GM13976 (cell line): ENCODE results near the gene SCAPER.
A peak's percentile ranks its signal among the peaks of the same experiment; 100 is the strongest.

Experiments
- DNase-seq: peaks from one replicate; pipeline ENCODE4 v3.0.0; 2012; ENCODE audit warnings: low spot score
- CTCF ChIP-seq: IDR thresholded peaks from 2 replicates; pipeline ENCODE4 v1.5.1; 2012; ENCODE audit warnings: borderline replicate concordance, mild to moderate bottlenecking; ENCODE audit not compliant: insufficient read depth; ENCODE audit errors: extremely low read depth, missing control alignments, control extremely low read depth
- in situ Hi-C: fragments of 300-500 bp; cut with MboI; formaldehyde crosslinking; loops from one replicate; pipeline ENCODE4 v1.12.0; 2022; ENCODE audit warnings: low sequenced_read_pairs, mixed read lengths, inconsistent platforms; ENCODE audit not compliant: unreplicated experiment

SCAPER gene

GRCh38 chr15:76905013-76905839 lies at the start of gene SCAPER:
SCAPER (minus strand) TSS chr15:76905340; CDS start chr15:76883817, 21,523 bp downstream.
- TF ChIP-seq CTCF: no peak
- DNase-seq: peak; percentile 96
- in situ Hi-C loops: no loop called here

GRCh38 chr15:76954744-76955143 lies 49.6 kb upstream of the SCAPER start:
- no peak for TF ChIP-seq CTCF
- DNase-seq: no peak
- in situ Hi-C loops: no loop called here

DNA sequence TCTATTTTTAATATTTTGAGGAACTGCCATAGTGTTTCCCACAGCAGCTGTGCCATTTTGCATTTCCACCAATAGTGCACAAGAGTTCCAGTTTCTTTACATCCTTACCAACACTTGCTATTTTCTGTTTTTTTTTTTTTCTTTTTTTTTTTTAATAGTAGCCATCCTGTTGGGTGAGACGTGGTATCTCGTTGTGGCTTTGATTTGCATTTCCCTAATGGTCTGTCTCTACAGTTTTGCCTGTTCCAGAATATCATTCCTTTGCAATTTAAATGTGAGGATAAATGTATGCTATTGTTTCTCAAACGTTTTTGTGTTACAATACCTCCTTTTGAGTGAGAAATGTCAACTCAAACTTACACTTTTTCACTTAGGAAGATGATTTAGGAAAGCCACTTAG lies 48.8 kb upstream of the SCAPER start:
- in situ Hi-C loops: no loop called here
- DNase-seq: no peak
- TF ChIP-seq CTCF: no peak

GRCh38 chr15:76951220-76951619 lies 46.1 kb upstream of the SCAPER start:
- TF ChIP-seq CTCF: no peak
- in situ Hi-C loops: no loop called here
- no peak for DNase-seq

- no peak for DNase-seq
- no peak for TF ChIP-seq CTCF
- in situ Hi-C loops: no loop called here
Observed at GRCh38 chr15:76947454-76947853, 42.3 kb upstream of the SCAPER start.

DNA sequence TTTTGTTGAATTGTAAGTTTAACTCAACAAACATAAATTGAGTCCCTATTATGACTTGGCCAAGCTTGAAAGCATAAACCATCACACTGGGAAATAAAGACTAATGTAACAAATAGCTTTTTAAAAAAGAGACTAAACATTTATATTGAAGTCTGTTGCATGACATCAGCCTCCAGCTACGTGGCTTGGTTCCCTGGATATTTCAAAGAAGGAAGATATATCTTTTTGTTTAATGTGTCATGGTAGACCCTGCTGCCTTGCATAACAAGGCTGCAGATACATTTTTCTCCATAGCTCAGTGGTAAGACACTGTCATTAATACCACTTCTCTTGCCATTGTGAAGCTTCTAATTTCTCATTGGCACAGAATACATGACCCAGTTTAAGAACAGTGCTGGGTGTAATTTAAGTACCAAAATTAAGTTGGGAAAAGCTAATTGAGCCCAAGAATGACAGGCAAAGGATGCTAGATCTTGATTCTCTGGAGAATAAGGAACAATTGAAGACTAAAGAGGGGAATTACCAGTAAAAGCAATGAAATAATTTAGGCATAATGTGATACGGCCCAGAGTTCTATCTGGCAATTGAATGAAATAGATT lies 40.5 kb upstream of the SCAPER start:
- in situ Hi-C loops: no loop called here
- no peak for TF ChIP-seq CTCF
- no peak for DNase-seq

DNA sequence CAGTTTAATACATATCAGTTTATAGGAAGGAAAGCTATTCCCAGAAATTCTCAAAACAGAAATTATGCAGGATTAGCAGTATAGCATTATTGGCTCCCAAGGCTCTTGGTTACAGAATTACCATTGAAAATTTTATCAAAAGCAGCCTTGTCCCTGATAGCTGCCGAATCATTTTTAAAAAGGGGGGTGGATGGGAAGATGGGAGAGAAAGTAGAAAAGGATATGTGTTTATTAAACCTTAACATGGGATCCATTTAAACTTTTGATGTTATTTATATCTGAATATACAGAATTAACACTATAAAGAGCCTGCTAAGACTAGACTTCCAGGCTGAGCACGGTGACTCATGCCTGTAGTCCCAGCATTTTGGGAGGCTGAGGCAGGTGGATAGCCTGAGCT lies 37.2 kb upstream of the SCAPER start:
- no peak for TF ChIP-seq CTCF
- DNase-seq: no peak
- in situ Hi-C loops: no loop called here
